WTC11 (cell line): Measurements from ENCODE around the gene BICD2. TPM values are rescaled to one million over a fixed set of nuclear protein-coding genes. Genes with fewer than 3 reads are reported as not detected.

Experiments
- ATAC-seq: fragments of 200-7000 bp; cut with Tn5 transposase; 2 replicates; pipeline ENCODE4 v1.10.0; 2021; ENCODE audit warnings: mild to moderate bottlenecking, moderate library complexity
- CTCF ChIA-PET: fragments of 300-600 bp; sonication (Branson Sonifier 250); formaldehyde crosslinking; loops from one replicate; lab custom pipeline; 2021; ENCODE audit warnings: antibody characterized with exemption; lab: Charles Lee
- POLR2A ChIA-PET: fragments of 350-600 bp; sonication (Branson Sonifier 250); formaldehyde crosslinking; loops from one replicate; lab custom pipeline; 2021; ENCODE audit warnings: antibody characterized with exemption; lab: Charles Lee
- DNase-seq: peaks from one replicate; pipeline ENCODE4 v3.0.0; 2021; ENCODE audit warnings: low spot score
- H3K27ac Mint-ChIP-seq: 2 replicates; pipeline ENCODE4 v1.8.0; 2021; ENCODE audit warnings: mixed read lengths
- H3K27me3 Mint-ChIP-seq: 2 replicates; pipeline ENCODE4 v1.8.0; 2021; ENCODE audit warnings: low read depth, mild to moderate bottlenecking, moderate library complexity, mixed read lengths
- H3K36me3 Mint-ChIP-seq: 2 replicates; pipeline ENCODE4 v1.8.0; 2021; ENCODE audit warnings: mixed read lengths
- H3K4me1 Mint-ChIP-seq: 2 replicates; pipeline ENCODE4 v1.8.0; 2022; ENCODE audit warnings: mixed read lengths
- H3K4me3 Mint-ChIP-seq: 2 replicates; pipeline ENCODE4 v1.8.0; 2021; ENCODE audit warnings: mild to moderate bottlenecking, moderate library complexity, mixed read lengths
- H3K9me3 Mint-ChIP-seq: 2 replicates; pipeline ENCODE4 v1.8.0; 2021; ENCODE audit warnings: mixed read lengths
- ESRRA ChIP-seq: sonication (generic); formaldehyde crosslinking; IDR thresholded peaks from 2 replicates; pipeline ENCODE4 v1.8.1; 2022; ENCODE audit warnings: mild to moderate bottlenecking, missing genetic modification reagents, borderline replicate concordance
- NFATC4 ChIP-seq: fragments of 250-450 bp; sonication (Bioruptor Pico); IDR thresholded peaks from 2 replicates; pipeline ENCODE4 v1.9.0; 2021; ENCODE audit warnings: mild to moderate bottlenecking
- NR2C2 ChIP-seq: sonication (generic); formaldehyde crosslinking; IDR thresholded peaks from 2 replicates; pipeline ENCODE4 v1.8.0; 2022; ENCODE audit warnings: mild to moderate bottlenecking, missing genetic modification reagents
- RELA ChIP-seq: sonication (generic); formaldehyde crosslinking; IDR thresholded peaks from 2 replicates; pipeline ENCODE4 v1.8.1; 2022; ENCODE audit warnings: missing genetic modification reagents, mild to moderate bottlenecking, borderline replicate concordance
- SMAD4 ChIP-seq: sonication (generic); formaldehyde crosslinking; IDR thresholded peaks from 2 replicates; pipeline ENCODE4 v1.8.0; 2022; ENCODE audit warnings: mild to moderate bottlenecking, missing genetic modification reagents
- TEAD1 ChIP-seq: sonication (generic); formaldehyde crosslinking; IDR thresholded peaks from 2 replicates; pipeline ENCODE4 v1.8.0; 2022; ENCODE audit warnings: mild to moderate bottlenecking, missing genetic modification reagents
- ZBTB21 ChIP-seq: sonication (generic); formaldehyde crosslinking; IDR thresholded peaks from 2 replicates; pipeline ENCODE4 v1.8.1; 2023; ENCODE audit warnings: mild to moderate bottlenecking, missing genetic modification reagents, borderline replicate concordance
- ZNF219 ChIP-seq: sonication (generic); formaldehyde crosslinking; IDR thresholded peaks from 2 replicates; pipeline ENCODE4 v1.8.0; 2023; ENCODE audit warnings: missing genetic modification reagents, mild to moderate bottlenecking, borderline replicate concordance
- ZNF263 ChIP-seq: sonication (generic); formaldehyde crosslinking; IDR thresholded peaks from 2 replicates; pipeline ENCODE4 v1.8.1; 2022; ENCODE audit warnings: low read depth, mild to moderate bottlenecking, moderate library complexity, missing genetic modification reagents
- ZNF671 ChIP-seq: fragments of 250-450 bp; sonication (Bioruptor Pico); IDR thresholded peaks from 2 replicates; pipeline ENCODE4 v1.8.0; 2021; ENCODE audit warnings: mild to moderate bottlenecking
- total RNA-seq: library from RNA; stranded (reverse); gene quantifications from 3 replicates; pipeline ENCODE4 v1.2.3, GENCODE V29; 2021
- TF ChIP-seq, protein P1 (sequence below): sonication (generic); formaldehyde crosslinking; IDR thresholded peaks from 2 replicates; pipeline ENCODE4 v1.8.1; 2023; ENCODE audit warnings: mild to moderate bottlenecking, missing genetic modification reagents, moderate library complexity
- TF ChIP-seq, protein P2 (sequence below): sonication (generic); formaldehyde crosslinking; conservative IDR thresholded peaks from 2 replicates; pipeline ENCODE4 v1.8.1; 2022; ENCODE audit warnings: mild to moderate bottlenecking, missing genetic modification reagents
- TF ChIP-seq, protein P3 (sequence below): sonication (generic); formaldehyde crosslinking; IDR thresholded peaks from 2 replicates; pipeline ENCODE4 v1.8.1; 2023; ENCODE audit warnings: mild to moderate bottlenecking, missing genetic modification reagents, borderline replicate concordance
- TF ChIP-seq, protein P4 (sequence below): fragments of 250-450 bp; sonication (Bioruptor Pico); IDR thresholded peaks from 2 replicates; pipeline ENCODE4 v1.9.0; 2021; ENCODE audit warnings: mild to moderate bottlenecking
- TF ChIP-seq, protein P5 (sequence below): sonication (generic); formaldehyde crosslinking; IDR thresholded peaks from 2 replicates; pipeline ENCODE4 v1.8.0; 2022; ENCODE audit warnings: mild to moderate bottlenecking, missing genetic modification reagents
- TF ChIP-seq, protein P6 (sequence below): sonication (generic); formaldehyde crosslinking; IDR thresholded peaks from 2 replicates; pipeline ENCODE4 v1.8.1; 2022; ENCODE audit warnings: low read depth, missing genetic modification reagents, borderline replicate concordance
- TF ChIP-seq, protein P7 (sequence below): fragments of 250-450 bp; sonication (Bioruptor Pico); IDR thresholded peaks from 2 replicates; pipeline ENCODE4 v2.1.2; 2022; ENCODE audit warnings: mild to moderate bottlenecking, moderate library complexity
- TF ChIP-seq, protein P8 (sequence below): sonication (generic); formaldehyde crosslinking; IDR thresholded peaks from 2 replicates; pipeline ENCODE4 v1.8.0; 2023; ENCODE audit warnings: mild to moderate bottlenecking, missing genetic modification reagents

The BICD2 gene
- total RNA-seq, 1 experiment from 2014 or later = 38.7 TPM

DNA sequence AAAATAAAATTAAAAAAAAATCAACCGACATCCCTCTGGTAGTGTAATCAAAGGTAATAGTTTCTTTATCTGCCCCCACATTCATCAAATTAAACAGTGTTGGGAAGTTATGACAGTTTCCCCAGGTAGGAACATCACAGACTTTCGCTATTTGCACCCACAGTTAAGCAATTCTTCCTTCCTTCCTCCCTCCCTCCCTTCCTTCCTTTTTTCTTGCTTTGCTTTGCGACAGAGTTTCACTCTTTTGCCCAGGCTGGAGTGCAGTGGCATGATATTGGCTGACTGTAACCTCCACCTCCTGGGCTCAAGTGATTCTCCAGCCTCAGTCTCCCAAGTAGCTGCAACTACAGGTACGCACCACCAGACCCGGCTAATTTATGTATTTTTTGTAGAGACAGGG, 10.8 kb upstream of the BICD2 start:
- no peak for ATAC-seq
- DNase-seq = no peak
- CTCF ChIA-PET = no interaction called here
- POLR2A ChIA-PET = no interaction called here
- no peak overlapping the region for H3K4me3 Mint-ChIP-seq
- peaks cover 9% of the 10 kb centered on the region for H3K9me3 Mint-ChIP-seq
- peaks cover 5% of the 10 kb centered on the region for H3K4me1 Mint-ChIP-seq
- H3K36me3 Mint-ChIP-seq = no peaks in the 10 kb centered on the region
- no peak overlapping the region for H3K27ac Mint-ChIP-seq
- TF ChIP-seq NFATC4 (CRISPR knock-in tag) (no peak), SMAD4 (CRISPR knock-in tag) (no peak), NR2C2 (CRISPR knock-in tag) (no peak), ZNF219 (CRISPR knock-in tag) (no peak), TEAD1 (no peak), ZNF263 (CRISPR knock-in tag) (no peak), ZNF671 (CRISPR knock-in tag) (no peak), ESRRA (no peak), RELA (CRISPR knock-in tag) (no peak), ZBTB21 (CRISPR knock-in tag) (no peak)
- TF ChIP-seq, protein P1, sequence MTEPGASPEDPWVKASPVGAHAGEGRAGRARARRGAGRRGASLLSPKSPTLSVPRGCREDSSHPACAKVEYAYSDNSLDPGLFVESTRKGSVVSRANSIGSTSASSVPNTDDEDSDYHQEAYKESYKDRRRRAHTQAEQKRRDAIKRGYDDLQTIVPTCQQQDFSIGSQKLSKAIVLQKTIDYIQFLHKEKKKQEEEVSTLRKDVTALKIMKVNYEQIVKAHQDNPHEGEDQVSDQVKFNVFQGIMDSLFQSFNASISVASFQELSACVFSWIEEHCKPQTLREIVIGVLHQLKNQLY = no peak
- TF ChIP-seq, protein P2, sequence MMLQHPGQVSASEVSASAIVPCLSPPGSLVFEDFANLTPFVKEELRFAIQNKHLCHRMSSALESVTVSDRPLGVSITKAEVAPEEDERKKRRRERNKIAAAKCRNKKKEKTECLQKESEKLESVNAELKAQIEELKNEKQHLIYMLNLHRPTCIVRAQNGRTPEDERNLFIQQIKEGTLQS = no peak
- TF ChIP-seq, protein P3, sequence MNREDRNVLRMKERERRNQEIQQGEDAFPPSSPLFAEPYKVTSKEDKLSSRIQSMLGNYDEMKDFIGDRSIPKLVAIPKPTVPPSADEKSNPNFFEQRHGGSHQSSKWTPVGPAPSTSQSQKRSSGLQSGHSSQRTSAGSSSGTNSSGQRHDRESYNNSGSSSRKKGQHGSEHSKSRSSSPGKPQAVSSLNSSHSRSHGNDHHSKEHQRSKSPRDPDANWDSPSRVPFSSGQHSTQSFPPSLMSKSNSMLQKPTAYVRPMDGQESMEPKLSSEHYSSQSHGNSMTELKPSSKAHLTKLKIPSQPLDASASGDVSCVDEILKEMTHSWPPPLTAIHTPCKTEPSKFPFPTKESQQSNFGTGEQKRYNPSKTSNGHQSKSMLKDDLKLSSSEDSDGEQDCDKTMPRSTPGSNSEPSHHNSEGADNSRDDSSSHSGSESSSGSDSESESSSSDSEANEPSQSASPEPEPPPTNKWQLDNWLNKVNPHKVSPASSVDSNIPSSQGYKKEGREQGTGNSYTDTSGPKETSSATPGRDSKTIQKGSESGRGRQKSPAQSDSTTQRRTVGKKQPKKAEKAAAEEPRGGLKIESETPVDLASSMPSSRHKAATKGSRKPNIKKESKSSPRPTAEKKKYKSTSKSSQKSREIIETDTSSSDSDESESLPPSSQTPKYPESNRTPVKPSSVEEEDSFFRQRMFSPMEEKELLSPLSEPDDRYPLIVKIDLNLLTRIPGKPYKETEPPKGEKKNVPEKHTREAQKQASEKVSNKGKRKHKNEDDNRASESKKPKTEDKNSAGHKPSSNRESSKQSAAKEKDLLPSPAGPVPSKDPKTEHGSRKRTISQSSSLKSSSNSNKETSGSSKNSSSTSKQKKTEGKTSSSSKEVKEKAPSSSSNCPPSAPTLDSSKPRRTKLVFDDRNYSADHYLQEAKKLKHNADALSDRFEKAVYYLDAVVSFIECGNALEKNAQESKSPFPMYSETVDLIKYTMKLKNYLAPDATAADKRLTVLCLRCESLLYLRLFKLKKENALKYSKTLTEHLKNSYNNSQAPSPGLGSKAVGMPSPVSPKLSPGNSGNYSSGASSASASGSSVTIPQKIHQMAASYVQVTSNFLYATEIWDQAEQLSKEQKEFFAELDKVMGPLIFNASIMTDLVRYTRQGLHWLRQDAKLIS (CRISPR knock-in tag) = no peak
- TF ChIP-seq, protein P4, sequence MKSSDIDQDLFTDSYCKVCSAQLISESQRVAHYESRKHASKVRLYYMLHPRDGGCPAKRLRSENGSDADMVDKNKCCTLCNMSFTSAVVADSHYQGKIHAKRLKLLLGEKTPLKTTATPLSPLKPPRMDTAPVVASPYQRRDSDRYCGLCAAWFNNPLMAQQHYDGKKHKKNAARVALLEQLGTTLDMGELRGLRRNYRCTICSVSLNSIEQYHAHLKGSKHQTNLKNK (CRISPR knock-in tag) = no peak
- TF ChIP-seq, protein P5, sequence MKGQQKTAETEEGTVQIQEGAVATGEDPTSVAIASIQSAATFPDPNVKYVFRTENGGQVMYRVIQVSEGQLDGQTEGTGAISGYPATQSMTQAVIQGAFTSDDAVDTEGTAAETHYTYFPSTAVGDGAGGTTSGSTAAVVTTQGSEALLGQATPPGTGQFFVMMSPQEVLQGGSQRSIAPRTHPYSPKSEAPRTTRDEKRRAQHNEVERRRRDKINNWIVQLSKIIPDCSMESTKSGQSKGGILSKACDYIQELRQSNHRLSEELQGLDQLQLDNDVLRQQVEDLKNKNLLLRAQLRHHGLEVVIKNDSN (CRISPR knock-in tag) = no peak
- TF ChIP-seq, protein P6, sequence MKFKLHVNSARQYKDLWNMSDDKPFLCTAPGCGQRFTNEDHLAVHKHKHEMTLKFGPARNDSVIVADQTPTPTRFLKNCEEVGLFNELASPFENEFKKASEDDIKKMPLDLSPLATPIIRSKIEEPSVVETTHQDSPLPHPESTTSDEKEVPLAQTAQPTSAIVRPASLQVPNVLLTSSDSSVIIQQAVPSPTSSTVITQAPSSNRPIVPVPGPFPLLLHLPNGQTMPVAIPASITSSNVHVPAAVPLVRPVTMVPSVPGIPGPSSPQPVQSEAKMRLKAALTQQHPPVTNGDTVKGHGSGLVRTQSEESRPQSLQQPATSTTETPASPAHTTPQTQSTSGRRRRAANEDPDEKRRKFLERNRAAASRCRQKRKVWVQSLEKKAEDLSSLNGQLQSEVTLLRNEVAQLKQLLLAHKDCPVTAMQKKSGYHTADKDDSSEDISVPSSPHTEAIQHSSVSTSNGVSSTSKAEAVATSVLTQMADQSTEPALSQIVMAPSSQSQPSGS (CRISPR knock-in tag) = no peak
- TF ChIP-seq, protein P7, sequence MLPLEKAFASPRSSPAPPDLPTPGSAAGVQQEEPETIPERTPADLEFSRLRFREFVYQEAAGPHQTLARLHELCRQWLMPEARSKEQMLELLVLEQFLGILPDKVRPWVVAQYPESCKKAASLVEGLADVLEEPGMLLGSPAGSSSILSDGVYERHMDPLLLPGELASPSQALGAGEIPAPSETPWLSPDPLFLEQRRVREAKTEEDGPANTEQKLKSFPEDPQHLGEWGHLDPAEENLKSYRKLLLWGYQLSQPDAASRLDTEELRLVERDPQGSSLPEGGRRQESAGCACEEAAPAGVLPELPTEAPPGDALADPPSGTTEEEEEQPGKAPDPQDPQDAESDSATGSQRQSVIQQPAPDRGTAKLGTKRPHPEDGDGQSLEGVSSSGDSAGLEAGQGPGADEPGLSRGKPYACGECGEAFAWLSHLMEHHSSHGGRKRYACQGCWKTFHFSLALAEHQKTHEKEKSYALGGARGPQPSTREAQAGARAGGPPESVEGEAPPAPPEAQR (CRISPR knock-in tag) = no peak
- TF ChIP-seq, protein P8, sequence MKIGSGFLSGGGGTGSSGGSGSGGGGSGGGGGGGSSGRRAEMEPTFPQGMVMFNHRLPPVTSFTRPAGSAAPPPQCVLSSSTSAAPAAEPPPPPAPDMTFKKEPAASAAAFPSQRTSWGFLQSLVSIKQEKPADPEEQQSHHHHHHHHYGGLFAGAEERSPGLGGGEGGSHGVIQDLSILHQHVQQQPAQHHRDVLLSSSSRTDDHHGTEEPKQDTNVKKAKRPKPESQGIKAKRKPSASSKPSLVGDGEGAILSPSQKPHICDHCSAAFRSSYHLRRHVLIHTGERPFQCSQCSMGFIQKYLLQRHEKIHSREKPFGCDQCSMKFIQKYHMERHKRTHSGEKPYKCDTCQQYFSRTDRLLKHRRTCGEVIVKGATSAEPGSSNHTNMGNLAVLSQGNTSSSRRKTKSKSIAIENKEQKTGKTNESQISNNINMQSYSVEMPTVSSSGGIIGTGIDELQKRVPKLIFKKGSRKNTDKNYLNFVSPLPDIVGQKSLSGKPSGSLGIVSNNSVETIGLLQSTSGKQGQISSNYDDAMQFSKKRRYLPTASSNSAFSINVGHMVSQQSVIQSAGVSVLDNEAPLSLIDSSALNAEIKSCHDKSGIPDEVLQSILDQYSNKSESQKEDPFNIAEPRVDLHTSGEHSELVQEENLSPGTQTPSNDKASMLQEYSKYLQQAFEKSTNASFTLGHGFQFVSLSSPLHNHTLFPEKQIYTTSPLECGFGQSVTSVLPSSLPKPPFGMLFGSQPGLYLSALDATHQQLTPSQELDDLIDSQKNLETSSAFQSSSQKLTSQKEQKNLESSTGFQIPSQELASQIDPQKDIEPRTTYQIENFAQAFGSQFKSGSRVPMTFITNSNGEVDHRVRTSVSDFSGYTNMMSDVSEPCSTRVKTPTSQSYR = no peak
- peaks cover 3% of the 10 kb centered on the region for H3K27me3 Mint-ChIP-seq
